ENCODE results near the gene HOXC10.

Gene HOXC10

DNA sequence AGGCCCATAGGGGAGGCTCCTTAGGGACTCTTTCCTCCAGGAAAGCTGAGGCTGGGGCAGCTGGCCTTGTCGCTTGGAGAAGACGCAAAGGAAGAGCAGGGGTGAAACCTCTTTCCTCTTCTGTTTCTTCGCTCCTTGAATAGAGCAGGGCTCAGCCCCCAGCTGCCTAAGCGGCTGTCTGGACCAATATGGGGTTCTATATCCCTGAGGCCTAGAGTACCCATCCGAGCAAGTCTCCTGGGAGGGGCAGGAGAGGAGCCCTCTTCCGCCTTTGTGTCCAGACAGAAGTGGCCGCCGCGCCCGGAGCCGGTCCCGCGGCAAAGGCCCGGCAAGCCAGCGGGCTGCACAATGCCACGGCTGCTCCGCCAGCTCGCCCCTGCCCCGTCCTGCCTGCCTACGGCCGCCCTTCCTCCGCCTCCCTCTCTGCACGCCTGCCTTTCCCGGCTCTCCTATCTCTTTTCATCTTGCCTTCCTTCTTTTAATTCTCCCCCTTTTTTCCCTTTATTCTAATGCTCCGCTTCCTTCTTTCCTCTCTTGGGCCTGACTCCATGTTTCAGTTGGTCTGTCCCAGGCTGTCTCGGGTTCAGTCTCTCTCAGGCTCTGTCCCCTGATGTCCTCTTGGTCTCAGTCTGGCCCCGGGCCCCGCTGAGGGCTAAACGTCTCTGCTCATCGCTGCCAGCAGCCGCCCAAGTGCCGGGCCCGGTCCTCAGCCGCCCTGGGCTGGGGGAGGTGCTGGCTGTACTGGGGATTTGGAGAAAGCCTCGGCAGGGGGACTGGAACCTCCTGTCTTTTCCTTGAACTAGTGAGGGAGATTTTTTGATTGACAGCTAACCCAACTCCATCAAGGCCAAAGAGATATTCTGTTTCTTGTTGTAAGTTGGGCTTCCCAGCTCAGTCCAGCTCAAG is 12.5 kb downstream of the HOXC10 start:
- Histone ChIP-seq H3K27me3 (ENCODE audit: low read depth, low read length) (peaks cover 94% of the 10 kb centered on the region), H3K4me1 (ENCODE audit: control insufficient read depth in 1 of 2, insufficient read depth in 2 of 2, low read length in 2 of 2) (peaks cover 0 to 37% of the 10 kb centered on the region in 2 donors), H3K4me3 (ENCODE audit: low read depth in 1 of 2, low read length in 2 of 2) (no peak overlapping the region), H3K9me3 (ENCODE audit: control insufficient read depth in 1 of 2, low read length in 2 of 2) (no peaks in the 10 kb centered on the region), H3K36me3 (ENCODE audit: control insufficient read depth in 1 of 2, insufficient read depth in 2 of 2, low read length in 2 of 2) (peaks cover 0 to 3% of the 10 kb centered on the region in 2 donors), H3K27ac (ENCODE audit: low read length) (no peak overlapping the region)

DNA sequence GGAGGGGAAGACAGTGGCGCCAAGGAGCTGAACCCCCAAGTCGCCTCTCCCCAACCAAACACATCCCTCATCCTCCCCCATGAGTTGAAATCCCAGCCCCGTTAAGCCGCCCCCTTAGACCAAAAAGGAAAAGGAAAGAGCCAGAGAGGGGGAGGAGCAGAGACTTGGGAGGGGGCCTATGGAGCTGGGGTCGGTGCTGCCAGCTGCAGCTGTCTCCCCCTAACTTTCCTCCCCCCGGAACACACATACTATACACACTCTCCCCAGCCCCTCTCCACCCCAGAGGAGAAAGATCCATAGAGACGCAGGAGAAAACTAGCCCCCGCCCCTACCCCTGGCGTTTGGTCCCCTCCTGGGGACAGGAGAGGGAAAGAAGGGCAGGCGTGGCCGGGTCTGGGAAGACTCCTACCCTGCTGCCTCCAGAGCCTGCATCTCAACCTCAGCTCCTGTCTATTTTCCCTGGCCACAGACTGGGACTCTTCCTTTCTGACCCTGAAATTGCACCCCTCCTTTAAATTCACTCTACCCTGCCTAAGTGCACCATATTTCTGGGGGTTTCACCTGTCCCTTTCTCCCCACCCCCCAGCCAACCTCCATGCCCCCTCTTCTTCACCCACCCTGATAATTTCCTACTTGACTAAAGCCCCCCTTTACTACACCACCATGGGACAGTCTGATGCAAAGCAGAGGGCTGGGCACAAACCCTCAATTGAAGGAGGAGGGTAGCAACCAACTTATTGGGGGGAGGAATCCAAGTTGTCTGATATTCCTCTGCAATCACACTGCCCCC is 13.4 kb downstream of the HOXC10 start:
- Histone ChIP-seq H3K4me3 (ENCODE audit: low read depth in 1 of 2, low read length in 2 of 2) (no peak overlapping the region), H3K4me1 (ENCODE audit: control insufficient read depth in 1 of 2, insufficient read depth in 2 of 2, low read length in 2 of 2) (peaks cover 0 to 37% of the 10 kb centered on the region in 2 donors), H3K27ac (ENCODE audit: low read length) (no peak overlapping the region), H3K9me3 (ENCODE audit: control insufficient read depth in 1 of 2, low read length in 2 of 2) (no peaks in the 10 kb centered on the region), H3K27me3 (ENCODE audit: low read depth, low read length) (peaks cover 94% of the 10 kb centered on the region), H3K36me3 (ENCODE audit: control insufficient read depth in 1 of 2, insufficient read depth in 2 of 2, low read length in 2 of 2) (peaks cover 0 to 3% of the 10 kb centered on the region in 2 donors)

GRCh38 chr12:53998900-53999236 is 13.9 kb downstream of the HOXC10 start:
- no peak overlapping the region for H3K4me3 ChIP-seq (ENCODE audit: low read depth in 1 of 2, low read length in 2 of 2)

DNA sequence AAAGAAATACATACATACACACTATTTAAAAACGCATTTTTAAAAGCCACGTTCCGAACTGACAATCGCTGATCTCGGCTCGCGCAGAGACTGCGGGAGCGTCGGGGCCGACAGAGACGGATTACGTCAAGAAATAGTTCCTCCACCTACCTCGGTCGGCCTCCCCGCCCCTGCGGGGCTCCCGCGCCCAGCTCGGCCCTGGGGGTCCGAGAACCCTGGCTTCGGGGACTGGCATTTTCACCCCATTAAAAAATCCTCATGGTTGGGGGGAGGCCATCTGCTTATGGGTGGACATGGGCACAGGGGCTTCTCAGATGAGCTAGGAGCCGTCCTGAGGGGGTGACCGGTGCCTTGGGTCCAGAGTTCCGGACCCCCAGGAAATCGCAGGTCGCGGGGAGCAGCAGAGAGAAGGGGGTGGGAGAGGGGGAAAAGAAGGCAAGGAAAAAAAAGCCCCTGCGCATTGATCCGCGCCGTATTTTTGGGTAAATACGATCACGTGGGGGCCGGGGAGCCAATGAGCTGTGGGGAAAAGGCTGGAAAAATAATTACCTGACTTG is 14.7 kb downstream of the HOXC10 start:
- peaks cover 93% of the 10 kb centered on the region for H3K27me3 ChIP-seq (ENCODE audit: low read depth, low read length)

More at GRCh38 chr12:53998900-53999236, 13.9 kb downstream of the HOXC10 start:
- H3K27me3 ChIP-seq (ENCODE audit: low read depth, low read length) = peaks cover 93% of the 10 kb centered on the region
- no peak overlapping the region for H3K27ac ChIP-seq (ENCODE audit: low read length)
- peaks cover 0 to 37% of the 10 kb centered on the region in 2 donors for H3K4me1 ChIP-seq (ENCODE audit: control insufficient read depth in 1 of 2, insufficient read depth in 2 of 2, low read length in 2 of 2)
- H3K9me3 ChIP-seq (ENCODE audit: control insufficient read depth in 1 of 2, low read length in 2 of 2) = no peaks in the 10 kb centered on the region
- H3K36me3 ChIP-seq (ENCODE audit: control insufficient read depth in 1 of 2, insufficient read depth in 2 of 2, low read length in 2 of 2) = peaks cover 0 to 3% of the 10 kb centered on the region in 2 donors

DNA sequence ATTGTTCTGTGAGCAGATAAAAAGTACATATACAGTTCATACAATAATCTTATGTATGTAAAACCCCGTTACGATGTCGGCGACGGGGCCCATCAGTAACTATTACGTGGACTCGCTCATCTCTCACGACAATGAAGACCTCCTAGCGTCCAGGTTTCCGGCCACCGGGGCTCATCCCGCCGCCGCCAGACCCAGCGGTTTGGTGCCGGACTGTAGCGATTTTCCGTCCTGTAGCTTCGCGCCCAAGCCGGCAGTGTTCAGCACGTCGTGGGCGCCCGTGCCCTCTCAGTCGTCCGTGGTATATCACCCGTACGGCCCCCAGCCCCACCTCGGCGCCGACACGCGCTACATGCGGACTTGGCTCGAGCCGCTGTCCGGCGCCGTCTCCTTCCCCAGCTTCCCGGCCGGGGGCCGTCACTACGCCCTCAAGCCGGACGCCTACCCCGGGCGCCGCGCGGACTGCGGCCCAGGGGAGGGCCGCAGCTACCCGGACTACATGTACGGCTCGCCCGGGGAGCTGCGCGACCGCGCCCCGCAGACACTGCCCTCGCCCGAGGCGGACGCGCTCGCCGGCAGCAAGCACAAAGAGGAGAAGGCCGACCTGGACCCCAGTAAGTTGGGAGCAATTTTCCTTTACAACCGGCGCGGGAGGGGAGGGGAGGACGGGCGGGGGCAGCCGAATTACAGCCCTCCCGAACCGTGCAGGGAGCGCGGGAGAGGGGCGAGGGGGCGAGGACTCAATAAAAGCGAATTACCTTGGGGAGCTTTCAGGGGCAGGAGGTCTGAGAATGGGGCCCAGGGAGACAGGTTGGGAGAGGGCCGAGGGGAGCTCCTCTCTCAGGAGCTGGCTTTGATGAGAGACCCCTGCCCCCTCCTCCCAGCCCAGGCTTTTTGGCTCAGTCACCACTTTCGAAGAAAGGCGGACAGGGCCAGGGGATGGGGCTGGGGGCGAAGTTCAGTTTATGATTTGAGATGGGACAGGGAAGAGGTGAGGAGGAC is 15.5 kb downstream of the HOXC10 start, which contains the start of gene HOXC9:
Gene HOXC9, plus strand, starts transcription at position 46 of the 999 bp plus-strand sequence. Its CDS starts 28 bp downstream, at position 74.
- Histone ChIP-seq H3K4me3 (ENCODE audit: low read depth in 1 of 2, low read length in 2 of 2) (peak within 1 kb of the TSS in 1 of 2 donors; percentile 46), H3K27me3 (ENCODE audit: low read depth, low read length) (peaks cover 93% of the 10 kb centered on the region)

More for the DNA sequence above, 14.7 kb downstream of the HOXC10 start:
- Histone ChIP-seq H3K27ac (ENCODE audit: low read length) (no peak overlapping the region), H3K4me1 (ENCODE audit: control insufficient read depth in 1 of 2, insufficient read depth in 2 of 2, low read length in 2 of 2) (peaks cover 0 to 30% of the 10 kb centered on the region in 2 donors), H3K36me3 (ENCODE audit: control insufficient read depth in 1 of 2, insufficient read depth in 2 of 2, low read length in 2 of 2) (peaks cover 0 to 3% of the 10 kb centered on the region in 2 donors), H3K4me3 (ENCODE audit: low read depth in 1 of 2, low read length in 2 of 2) (peak overlapping the region in 1 of 2 donors; percentile 46), H3K9me3 (ENCODE audit: control insufficient read depth in 1 of 2, low read length in 2 of 2) (no peaks in the 10 kb centered on the region)

DNA sequence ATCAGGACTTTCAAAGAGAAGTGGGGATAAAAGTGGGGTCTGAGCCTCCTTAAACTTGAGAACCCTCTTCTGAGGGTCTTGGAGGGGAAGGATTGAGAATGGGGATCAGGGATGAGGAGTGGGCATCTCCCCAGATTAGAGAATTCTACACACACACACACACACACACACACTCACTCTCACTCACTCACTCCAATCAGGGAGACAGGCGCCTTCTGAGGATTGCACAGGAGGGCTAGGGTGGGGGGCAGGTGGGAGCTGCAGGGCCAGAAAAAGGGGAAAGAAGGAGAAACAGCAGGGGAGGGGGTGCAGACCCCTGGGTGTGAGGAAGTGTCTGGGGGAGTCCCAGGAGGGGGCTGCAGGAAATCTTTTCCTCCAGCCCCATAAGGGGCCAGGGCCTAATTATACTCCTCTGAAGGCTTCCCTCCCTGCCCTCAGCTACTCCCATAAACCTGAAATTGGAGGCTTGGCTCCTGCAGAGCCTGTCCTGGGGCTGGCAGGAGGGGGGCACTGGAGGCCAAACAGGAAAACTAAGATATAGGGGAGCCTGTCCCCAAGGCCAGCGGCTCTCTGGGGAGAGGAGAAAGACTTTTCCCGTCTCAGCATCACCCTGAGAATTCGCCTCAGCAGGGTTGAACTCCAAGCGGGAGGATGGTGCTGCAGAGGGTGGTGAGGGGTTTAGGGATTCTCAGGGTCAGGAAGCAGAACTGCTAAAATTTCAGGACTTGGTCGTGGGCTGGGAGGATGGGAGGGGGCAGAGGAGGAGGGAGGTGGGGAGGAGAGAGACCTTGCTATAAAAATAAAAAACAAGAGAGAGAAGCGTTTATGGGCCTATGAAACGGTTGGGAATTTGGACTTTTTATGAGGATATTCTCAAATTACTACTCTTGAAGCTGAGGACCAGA is 16.6 kb downstream of the HOXC10 start:
- Histone ChIP-seq H3K27ac (ENCODE audit: low read length) (no peak overlapping the region), H3K27me3 (ENCODE audit: low read depth, low read length) (peaks cover 93% of the 10 kb centered on the region), H3K36me3 (ENCODE audit: control insufficient read depth in 1 of 2, insufficient read depth in 2 of 2, low read length in 2 of 2) (peaks cover 0 to 3% of the 10 kb centered on the region in 2 donors), H3K4me3 (ENCODE audit: low read depth in 1 of 2, low read length in 2 of 2) (no peak overlapping the region), H3K9me3 (ENCODE audit: control insufficient read depth in 1 of 2, low read length in 2 of 2) (no peaks in the 10 kb centered on the region), H3K4me1 (ENCODE audit: control insufficient read depth in 1 of 2, insufficient read depth in 2 of 2, low read length in 2 of 2) (peaks cover 0 to 23% of the 10 kb centered on the region in 2 donors)

More for the DNA sequence above, 15.5 kb downstream of the HOXC10 start, which contains the start of gene HOXC9:
- peaks cover 0 to 22% of the 10 kb centered on the region in 2 donors for H3K4me1 ChIP-seq (ENCODE audit: control insufficient read depth in 1 of 2, insufficient read depth in 2 of 2, low read length in 2 of 2)
- H3K9me3 ChIP-seq (ENCODE audit: control insufficient read depth in 1 of 2, low read length in 2 of 2) = no peaks in the 10 kb centered on the region
- peaks cover 0 to 3% of the 10 kb centered on the region in 2 donors for H3K36me3 ChIP-seq (ENCODE audit: control insufficient read depth in 1 of 2, insufficient read depth in 2 of 2, low read length in 2 of 2)
- H3K27ac ChIP-seq (ENCODE audit: low read length) = no peak within 1 kb of the TSS

DNA sequence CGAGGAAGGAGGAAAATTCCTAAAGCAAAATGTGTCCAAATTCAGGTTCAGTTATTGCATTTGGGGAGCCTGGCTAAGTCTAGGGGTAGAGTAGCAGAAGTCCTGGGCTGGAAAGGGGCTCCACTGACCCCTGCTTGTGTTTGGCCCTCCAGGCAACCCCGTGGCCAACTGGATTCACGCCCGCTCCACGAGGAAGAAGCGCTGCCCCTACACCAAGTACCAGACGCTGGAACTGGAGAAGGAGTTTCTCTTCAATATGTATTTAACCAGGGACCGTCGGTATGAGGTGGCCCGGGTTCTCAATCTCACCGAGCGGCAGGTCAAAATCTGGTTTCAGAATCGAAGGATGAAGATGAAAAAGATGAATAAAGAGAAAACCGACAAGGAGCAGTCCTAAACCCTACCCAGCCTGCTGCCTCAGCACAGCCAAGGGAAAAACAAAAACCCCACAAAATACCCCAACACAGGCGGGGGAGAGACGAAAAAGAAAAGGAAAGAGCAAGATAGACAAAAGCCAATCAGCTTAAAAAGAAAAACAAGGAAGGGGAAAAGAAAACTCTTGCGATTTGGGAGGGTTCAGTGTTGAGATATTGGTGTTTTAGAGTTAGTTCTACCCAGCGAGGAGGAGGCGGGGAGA is 17.4 kb downstream of the HOXC10 start:
- no peak overlapping the region for H3K4me3 ChIP-seq (ENCODE audit: low read depth in 1 of 2, low read length in 2 of 2)
- no peak overlapping the region for H3K27ac ChIP-seq (ENCODE audit: low read length)
- H3K4me1 ChIP-seq (ENCODE audit: control insufficient read depth in 1 of 2, insufficient read depth in 2 of 2, low read length in 2 of 2) = peaks cover 0 to 19% of the 10 kb centered on the region in 2 donors
- peaks cover 0 to 3% of the 10 kb centered on the region in 2 donors for H3K36me3 ChIP-seq (ENCODE audit: control insufficient read depth in 1 of 2, insufficient read depth in 2 of 2, low read length in 2 of 2)
- H3K27me3 ChIP-seq (ENCODE audit: low read depth, low read length) = peaks cover 94% of the 10 kb centered on the region
- no peaks in the 10 kb centered on the region for H3K9me3 ChIP-seq (ENCODE audit: control insufficient read depth in 1 of 2, low read length in 2 of 2)

DNA sequence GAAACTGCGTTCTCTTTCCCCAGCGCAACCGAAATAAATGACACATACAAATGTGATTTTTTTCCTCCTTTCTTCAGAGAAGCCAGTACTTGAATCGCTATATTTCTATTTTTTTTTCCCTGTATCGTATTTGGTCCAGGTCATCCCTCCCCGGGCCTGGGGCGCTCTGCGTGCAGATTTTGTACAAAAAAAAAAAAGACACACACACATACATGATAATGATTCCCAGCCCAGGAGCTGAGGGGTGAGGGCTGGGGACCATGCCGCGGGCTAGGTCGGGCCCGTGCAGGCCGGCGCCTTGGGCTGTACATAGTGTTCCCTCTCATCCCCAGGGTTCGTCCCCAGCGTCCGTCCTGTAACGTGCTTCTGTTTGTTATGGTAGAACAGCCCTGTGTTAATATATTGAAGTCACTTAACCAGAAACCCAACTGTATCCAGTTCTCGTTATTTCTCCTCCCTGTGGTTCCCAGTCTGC is 18.0 kb downstream of the HOXC10 start:
- Histone ChIP-seq H3K4me3 (ENCODE audit: low read depth in 1 of 2, low read length in 2 of 2) (no peak overlapping the region), H3K9me3 (ENCODE audit: control insufficient read depth in 1 of 2, low read length in 2 of 2) (no peaks in the 10 kb centered on the region), H3K4me1 (ENCODE audit: control insufficient read depth in 1 of 2, insufficient read depth in 2 of 2, low read length in 2 of 2) (peaks cover 0 to 19% of the 10 kb centered on the region in 2 donors), H3K27me3 (ENCODE audit: low read depth, low read length) (peaks cover 94% of the 10 kb centered on the region), H3K36me3 (ENCODE audit: control insufficient read depth in 1 of 2, insufficient read depth in 2 of 2, low read length in 2 of 2) (peaks cover 0 to 3% of the 10 kb centered on the region in 2 donors), H3K27ac (ENCODE audit: low read length) (no peak overlapping the region)

GRCh38 chr12:54003625-54004024 is 18.7 kb downstream of the HOXC10 start:
- no peak overlapping the region for H3K27ac ChIP-seq (ENCODE audit: low read length)
- H3K4me1 ChIP-seq (ENCODE audit: control insufficient read depth in 1 of 2, insufficient read depth in 2 of 2, low read length in 2 of 2) = peaks cover 0 to 19% of the 10 kb centered on the region in 2 donors
- H3K9me3 ChIP-seq (ENCODE audit: control insufficient read depth in 1 of 2, low read length in 2 of 2) = no peaks in the 10 kb centered on the region
- peaks cover 94% of the 10 kb centered on the region for H3K27me3 ChIP-seq (ENCODE audit: low read depth, low read length)
- peaks cover 0 to 3% of the 10 kb centered on the region in 2 donors for H3K36me3 ChIP-seq (ENCODE audit: control insufficient read depth in 1 of 2, insufficient read depth in 2 of 2, low read length in 2 of 2)
- no peak overlapping the region for H3K4me3 ChIP-seq (ENCODE audit: low read depth in 1 of 2, low read length in 2 of 2)
